ENCODE data around the gene HS3ST6.
"Not testable (repeated sequence)": the region's sequence is repeated elsewhere in the genome, so short reads cannot be mapped to it uniquely, and the experiment has no call there.

The HS3ST6 gene

GRCh38 chr16:1906055-1906845 is 12.0 kb downstream of the HS3ST6 start:
- no peak for DNase-seq

GRCh38 chr16:1903845-1904840 is 14.1 kb downstream of the HS3ST6 start:
- no peak for DNase-seq

- DNase-seq: no peak
These were observed 15.0 kb downstream of the HS3ST6 start for GRCh38 chr16:1903220-1903574.

- DNase-seq: no peak
These were observed 15.5 kb downstream of the HS3ST6 start for GRCh38 chr16:1902547-1903219.

GRCh38 chr16:1900452-1900774 is 17.8 kb downstream of the HS3ST6 start:
- no peak for DNase-seq

GRCh38 chr16:1899641-1900451 is 18.4 kb downstream of the HS3ST6 start:
- DNase-seq: no peak

- not testable (repeated sequence) for DNase-seq
These were observed 20.5 kb downstream of the HS3ST6 start for GRCh38 chr16:1897692-1898091.

GRCh38 chr16:1895949-1896675 is 22.1 kb downstream of the HS3ST6 start:
- DNase-seq: no peak

- DNase-seq: no peak
These were observed 23.1 kb downstream of the HS3ST6 start for GRCh38 chr16:1895068-1895467.

- DNase-seq: no peak
These were observed 27.5 kb downstream of the HS3ST6 start for GRCh38 chr16:1890708-1891050.

GRCh38 chr16:1890024-1890707 is 28.0 kb downstream of the HS3ST6 start:
- no peak for DNase-seq

GRCh38 chr16:1887711-1888354 is 30.4 kb downstream of the HS3ST6 start:
- no peak for DNase-seq

GRCh38 chr16:1884889-1885288 is 33.3 kb downstream of the HS3ST6 start:
- DNase-seq: no peak

- no peak for DNase-seq
These were observed 34.0 kb downstream of the HS3ST6 start for GRCh38 chr16:1884155-1884760.

GRCh38 chr16:1881172-1881571 is 37.0 kb downstream of the HS3ST6 start:
- DNase-seq: not testable (repeated sequence)

- no peak for DNase-seq
These were observed 38.7 kb downstream of the HS3ST6 start for GRCh38 chr16:1879477-1879876.

GRCh38 chr16:1878256-1878655 is 40.0 kb downstream of the HS3ST6 start:
- no peak for DNase-seq

- no peak for DNase-seq
These were observed 40.4 kb downstream of the HS3ST6 start for GRCh38 chr16:1877804-1878203.

GRCh38 chr16:1877089-1877488 is 41.1 kb downstream of the HS3ST6 start:
- no peak for DNase-seq

GRCh38 chr16:1876468-1876867 is 41.7 kb downstream of the HS3ST6 start:
- DNase-seq: no peak
